Stimulated activated CD8-positive, alpha-beta memory T cell treated with anti-CD3 and anti-CD28 coated beads, Interleukin-12 subunit alpha, Interleukin-12 subunit beta, amount 100 ng/mL, for 24 hours (primary cell): ENCODE measurements around the gene ABCA9.

Experiments used
- DNase-seq: peaks from one replicate; pipeline ENCODE4 v3.0.0-alpha.2; 2020; ENCODE audit errors: extremely low read depth

ABCA9 gene

GRCh38 chr17:69067274-69068047 is 6.7 kb upstream of the ABCA9 start:
- no peak for DNase-seq

- DNase-seq = no peak
Measured at GRCh38 chr17:69066482-69066881, 5.8 kb upstream of the ABCA9 start.

DNA sequence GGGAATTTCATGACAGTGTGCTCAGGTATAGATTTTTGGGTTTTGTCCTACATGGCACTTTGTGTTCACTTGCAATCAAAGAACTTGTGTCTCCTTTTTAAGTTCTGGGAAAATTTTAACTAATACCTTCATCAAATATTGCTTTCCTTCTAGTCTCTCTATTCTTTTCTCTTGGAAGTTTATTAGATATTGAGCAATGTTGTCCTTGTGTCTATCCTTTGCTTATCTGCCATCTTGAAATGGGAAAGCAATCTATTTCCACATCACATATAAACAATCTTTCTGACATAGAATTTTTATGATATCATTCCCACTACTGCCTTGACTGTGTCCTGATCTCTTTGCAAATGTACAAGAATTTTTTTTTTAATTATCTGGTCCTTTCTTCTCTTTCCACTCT is 4.4 kb upstream of the ABCA9 start:
- DNase-seq = no peak

- no peak for DNase-seq
Measured at GRCh38 chr17:69064476-69064875, 3.7 kb upstream of the ABCA9 start.

- no peak for DNase-seq
Measured at GRCh38 chr17:69064001-69064400, 3.3 kb upstream of the ABCA9 start.

DNA sequence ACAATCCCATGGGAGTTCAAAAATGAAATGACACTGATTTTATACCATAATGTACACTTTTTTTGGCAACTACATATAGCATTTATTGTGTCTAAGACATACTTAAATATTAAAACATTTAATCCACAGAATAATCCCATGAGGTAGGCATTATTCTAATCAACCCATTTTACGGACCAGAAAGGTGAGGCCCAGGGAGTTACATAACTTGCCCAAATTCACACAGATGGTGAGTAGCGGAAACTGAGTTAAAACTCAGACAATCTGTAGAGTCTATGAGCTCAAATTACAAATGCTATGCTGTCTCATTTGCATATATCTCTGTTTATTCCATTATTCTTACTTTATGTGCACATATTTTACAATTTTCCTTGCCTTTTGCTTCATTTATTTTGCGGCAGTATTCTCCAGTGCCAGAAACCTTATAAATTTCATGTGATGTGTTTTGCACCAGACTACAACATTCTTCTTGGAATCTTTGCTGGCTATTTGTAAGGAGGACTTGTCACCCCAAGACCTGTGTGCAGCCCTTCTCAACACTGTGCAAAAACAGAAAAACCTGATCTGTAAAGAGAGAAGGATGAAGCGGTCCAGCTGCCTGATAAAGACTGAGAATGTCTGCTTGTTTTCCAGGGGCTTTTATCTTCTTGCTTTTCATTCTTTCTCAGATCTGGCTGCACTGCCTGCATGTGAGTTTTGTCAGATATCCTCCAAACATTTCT is 2.3 kb upstream of the ABCA9 start:
- DNase-seq = no peak

GRCh38 chr17:69061721-69062556 is 1.2 kb upstream of the ABCA9 start:
- DNase-seq = no peak

DNA sequence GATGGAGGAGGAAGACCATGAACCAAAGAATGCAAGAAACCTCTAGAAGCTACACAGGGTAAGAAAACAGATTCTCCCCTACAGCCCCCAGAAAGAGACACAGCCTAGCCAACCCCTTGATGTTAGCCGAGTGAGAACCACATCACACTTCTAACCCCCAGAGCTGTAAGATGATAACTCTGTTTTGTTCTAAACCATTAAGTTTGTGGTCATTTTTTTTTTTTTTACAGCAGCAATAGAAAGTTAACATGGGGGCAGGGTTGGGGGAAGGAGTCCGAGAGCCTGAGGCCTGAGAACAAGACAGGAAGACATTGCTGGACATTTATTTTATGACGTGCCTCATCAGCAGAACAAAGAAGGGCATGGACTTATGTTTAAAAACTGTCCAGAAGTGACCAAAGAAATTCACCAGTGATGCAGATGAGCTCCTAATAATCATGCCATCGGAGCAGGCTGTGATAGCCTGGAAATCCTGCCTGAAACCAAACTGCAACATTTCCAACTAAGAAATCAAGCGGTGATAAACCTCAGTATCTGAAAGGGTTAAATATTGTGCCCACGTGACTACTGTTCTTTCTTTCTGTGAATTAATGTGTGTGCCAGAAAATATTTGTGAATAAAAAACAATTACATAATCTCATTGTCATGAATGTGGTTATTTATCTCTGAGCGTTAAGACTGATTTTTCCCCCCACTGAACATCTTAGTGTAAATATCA is 1.1 kb downstream of the ABCA9 start:
- no peak for DNase-seq

DNA sequence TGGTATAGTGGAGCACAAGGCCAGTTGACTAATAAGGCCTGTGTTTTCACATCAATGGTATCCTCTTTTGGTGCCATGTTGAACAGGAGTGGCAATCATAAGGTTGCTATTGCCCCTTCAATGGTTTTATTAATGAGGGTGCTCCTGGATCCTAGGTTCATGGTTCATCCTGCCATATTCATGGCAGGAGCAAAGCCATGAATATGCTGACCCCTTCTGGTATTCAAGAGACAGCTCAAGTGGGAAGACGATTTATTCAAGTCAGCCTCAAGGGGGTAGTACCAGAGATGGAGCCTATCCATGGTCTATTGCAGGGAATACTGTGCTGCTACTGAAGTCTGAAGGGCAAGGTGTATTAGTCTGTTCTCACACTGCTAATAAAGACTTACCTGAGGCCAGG is 2.6 kb downstream of the ABCA9 start:
- no peak for DNase-seq

DNA sequence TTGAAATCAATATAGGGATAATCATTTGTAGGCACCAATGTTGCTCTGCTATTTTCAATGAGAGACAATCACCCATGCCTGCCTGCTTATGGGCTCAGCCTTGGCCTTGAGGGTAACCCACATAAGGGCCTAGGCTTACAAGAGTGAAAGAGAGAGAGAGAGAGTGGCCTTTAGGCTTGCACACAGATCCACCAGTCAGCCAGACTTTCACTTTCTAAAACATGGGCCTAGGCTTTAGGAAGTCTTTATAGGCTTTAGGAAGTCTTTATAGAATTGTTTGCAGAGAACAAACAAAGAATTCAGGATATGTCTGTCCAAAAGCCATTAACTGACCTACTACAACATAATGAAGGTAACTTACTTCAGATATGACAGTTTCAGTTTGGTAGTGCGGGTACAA is 3.4 kb downstream of the ABCA9 start:
- no peak for DNase-seq

DNA sequence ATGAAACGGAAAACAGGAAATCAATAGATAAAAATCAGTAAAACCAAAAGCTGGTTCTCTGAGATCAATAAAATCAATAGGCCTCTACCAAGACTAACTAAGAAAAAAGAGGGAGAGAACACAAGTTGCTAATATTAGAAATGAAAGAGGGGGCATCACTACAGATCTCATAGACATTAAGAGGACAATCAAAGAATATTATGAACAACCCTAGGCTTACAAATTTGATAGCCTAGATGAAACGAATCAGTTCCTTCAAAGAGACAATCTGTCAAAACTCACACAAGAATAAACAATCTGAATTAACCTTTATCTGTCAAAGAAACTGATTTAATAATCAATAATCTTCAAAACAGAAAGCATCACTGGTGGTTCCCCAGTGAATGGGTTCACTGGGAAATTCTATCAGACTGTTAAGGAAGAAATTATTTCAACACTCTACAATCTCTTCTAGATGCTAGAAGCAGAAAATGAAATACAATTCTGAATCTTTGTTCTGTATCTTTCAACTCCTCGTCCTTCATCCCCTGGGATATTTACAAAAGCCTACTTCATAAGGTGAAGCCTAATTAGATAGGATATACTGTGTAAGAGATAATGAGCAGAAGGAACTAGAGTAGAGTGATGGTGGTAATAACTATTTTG is 4.4 kb downstream of the ABCA9 start:
- no peak for DNase-seq

GRCh38 chr17:69055334-69055733 is 5.4 kb downstream of the ABCA9 start:
- DNase-seq = no peak

DNA sequence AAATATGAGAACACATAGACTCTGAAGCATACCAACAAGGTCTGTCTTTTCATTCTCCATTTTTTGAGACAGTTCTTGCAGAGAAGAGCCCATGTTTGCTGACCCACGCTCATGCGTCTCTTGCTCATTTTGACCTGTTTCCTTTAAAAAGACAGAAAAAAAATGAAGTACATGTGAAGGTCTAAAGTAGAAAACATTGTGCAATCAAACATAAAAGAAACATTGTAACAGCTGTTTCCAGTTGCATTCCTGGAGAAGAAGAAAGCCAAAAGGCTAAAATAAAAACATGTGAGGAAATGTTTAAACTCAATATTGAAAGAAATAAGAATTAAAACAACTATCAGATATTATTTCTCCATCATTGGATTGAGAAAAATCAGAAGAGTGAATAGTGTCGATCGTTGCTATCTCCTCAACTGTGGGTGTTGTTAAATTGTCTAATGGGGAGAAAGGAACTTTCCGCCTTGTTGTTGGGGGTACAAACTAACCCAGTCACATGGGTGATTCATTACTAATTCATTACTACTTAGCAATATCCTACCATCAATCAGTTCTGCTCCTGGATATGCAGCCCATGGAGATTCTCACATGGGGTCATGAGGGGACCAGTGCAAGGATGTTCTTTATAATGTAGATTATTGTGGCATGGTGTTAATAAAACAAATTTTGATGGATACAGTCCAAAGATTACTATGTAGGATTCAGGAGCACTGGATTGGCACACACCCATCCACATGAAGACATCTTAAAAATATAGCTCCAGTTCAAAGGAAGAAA is 9.5 kb downstream of the ABCA9 start:
- no peak for DNase-seq

DNA sequence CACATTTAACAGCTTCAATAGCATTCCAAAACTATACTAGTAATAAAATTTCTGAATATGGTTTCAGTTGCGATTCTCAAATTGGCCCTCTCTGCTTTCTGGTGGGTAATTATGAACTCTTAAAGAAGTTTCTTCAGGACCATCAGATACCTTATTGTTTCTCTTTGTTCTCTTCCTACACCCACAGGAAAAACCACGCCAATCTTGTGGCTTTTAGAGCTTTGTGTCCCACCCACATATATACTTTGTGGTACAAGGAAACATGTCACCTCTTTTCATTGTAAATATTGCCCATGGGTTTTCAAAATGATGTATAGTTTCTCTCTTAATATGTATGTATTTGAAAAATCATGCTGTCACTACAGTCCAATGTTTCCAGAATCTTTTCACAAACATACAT is 12.1 kb downstream of the ABCA9 start:
- no peak for DNase-seq

DNA sequence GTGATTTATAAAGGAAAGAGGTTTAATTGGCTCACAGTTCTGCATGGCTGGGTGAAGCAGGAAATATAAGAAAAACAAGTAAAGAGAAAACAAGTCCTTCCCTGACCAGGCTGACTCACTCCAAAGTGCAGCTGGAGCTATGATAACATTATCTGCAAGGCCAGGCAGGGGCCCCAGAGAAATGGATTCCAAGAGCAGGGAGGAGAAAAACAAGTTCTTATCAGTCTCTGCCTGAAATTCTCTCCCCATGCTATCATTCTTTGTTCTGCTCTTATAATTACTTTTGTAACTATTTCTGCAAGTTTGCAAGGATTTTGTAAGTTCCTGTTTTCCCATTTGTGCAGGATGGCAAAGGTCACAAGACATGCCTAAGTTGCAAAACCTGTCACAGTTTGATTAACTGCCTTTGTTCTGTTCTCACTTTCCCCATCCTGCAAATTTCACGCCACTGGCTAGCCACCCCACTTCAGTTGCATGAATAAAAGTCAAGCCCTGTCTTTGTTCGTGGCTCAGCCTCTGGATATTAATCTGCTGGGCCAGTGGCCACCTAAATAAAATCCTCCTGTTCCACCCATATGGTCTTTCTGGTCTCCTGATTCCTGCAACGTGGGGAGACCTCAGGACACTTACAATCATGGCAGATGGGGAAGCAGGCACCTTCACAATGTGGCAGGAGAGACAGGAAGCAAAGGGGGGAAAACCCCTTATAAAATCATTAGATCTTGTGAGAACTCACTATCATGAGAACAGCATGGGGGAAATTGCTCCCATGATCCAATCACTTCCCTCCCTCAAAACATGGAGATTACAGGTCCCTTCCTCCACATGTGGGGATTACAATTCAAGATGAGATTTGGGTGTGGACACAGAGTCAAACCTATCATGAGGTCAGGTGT is 13.1 kb downstream of the ABCA9 start:
- no peak for DNase-seq

- DNase-seq = no peak
Measured at GRCh38 chr17:69046121-69046807, 14.5 kb downstream of the ABCA9 start.

GRCh38 chr17:69045646-69046045 is 15.1 kb downstream of the ABCA9 start:
- DNase-seq = no peak

DNA sequence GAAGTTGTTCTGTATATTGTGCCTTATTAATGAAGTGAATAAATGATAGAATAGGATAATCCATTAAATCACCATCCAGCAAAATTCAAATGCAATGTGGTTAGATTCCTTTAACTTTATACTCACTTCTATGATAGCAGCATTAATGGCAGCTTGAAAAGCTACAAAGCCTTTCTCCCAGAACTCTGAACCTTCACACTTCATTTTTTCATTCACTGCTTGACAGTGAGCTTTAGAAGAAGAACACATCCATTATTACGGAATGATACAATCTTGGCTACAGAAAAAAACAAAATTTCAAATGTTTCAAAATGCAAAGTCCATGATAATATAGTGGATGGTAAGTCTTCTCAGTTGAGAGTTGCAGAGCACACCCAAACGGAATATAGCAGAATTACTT is 16.4 kb downstream of the ABCA9 start:
- no peak for DNase-seq
